Measurements from ENCODE around the gene DDOST. TPM values are rescaled to one million over a fixed set of nuclear protein-coding genes. Genes with fewer than 3 reads are reported as not detected.

Gene DDOST
- total and polyA plus RNA-seq, 10 of the 15 experiments (the other 5 are each of a cell fraction or from before 2014, with no cell fraction given) = 100 to 274 (median 201) TPM

GRCh38 chr1:20708057-20708456, 46.9 kb upstream of the DDOST start:
- intact Hi-C loops (cut with micrococcal nuclease; ENCODE audit: unreplicated experiment) = no loop called here
- SMC1A ChIA-PET (ENCODE audit: uncharacterized antibody, unreplicated experiment) = interaction anchor here (1.0 to 1.5 kb wide), 2 partner anchors 9 to 25 kb away, joined by 3 read pairs; no protein-coding TSS in a partner anchor

DNA sequence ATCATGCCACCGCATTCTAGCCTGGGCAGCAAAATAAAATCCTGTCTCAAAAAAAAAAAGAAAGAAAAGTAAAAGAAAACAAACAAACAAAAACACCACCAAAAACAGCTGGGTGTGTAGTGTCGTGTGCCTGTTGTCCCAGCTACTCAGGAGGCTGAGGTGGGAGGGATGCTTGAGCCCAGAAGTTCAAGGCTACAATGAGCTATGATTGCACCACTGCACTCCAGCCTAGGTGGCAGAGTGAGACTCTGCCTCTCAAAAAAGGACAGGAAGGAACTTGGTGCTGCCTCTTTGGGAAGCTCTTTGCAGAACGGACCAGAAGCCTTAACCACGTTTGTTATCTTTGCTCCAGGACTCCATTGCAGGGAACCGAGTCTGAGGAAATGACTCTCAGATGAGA, 45.7 kb upstream of the DDOST start:
- FAIRE-seq = no peak
- RAD21 ChIA-PET (ENCODE audit: unreplicated experiment) = interaction anchor here (0.8 kb wide), 1 partner anchor 488 kb away, joined by 3 read pairs; no protein-coding TSS in a partner anchor
- TF ChIP-seq ZNF384 (IDR thresholded peaks at IDR 0.05; ENCODE audit: borderline replicate concordance, low read depth, low read length) (no peak), SREBF1 (IDR thresholded peaks at IDR 0.05; ENCODE audit: low read length) (no peak), CHD1 (IDR thresholded peaks at IDR 0.05; ENCODE audit: low read depth, low read length) (no peak), KDM1A (IDR thresholded peaks at IDR 0.05; ENCODE audit: borderline replicate concordance) (no peak), JUNB (IDR thresholded peaks at IDR 0.05) (no peak), ATF7 (IDR thresholded peaks at IDR 0.05; ENCODE audit: low read depth) (no peak), ZNF592 (IDR thresholded peaks at IDR 0.05) (no peak), POLR2A (IDR thresholded peaks at IDR 0.05; ENCODE audit: low read depth, low read length) (no peak), MEF2A (IDR thresholded peaks at IDR 0.05; ENCODE audit: insufficient read depth, low read depth, low read length) (no peak)

More at GRCh38 chr1:20708057-20708456, 46.9 kb upstream of the DDOST start:
- ChIA-PET CTCF (interaction anchor here (0.6 to 1.9 kb wide), 3 partner anchors 11 to 872 kb away, joined by 3 to 8 read pairs (median 4); no protein-coding TSS in a partner anchor), POLR2A (no interaction called here), RAD21 (ENCODE audit: unreplicated experiment) (no interaction called here)
- no peaks in the 10 kb centered on the region for H3K36me3 ChIP-seq (ENCODE audit: control insufficient read depth in 2 of 2, insufficient read depth in 2 of 2, low read length in 1 of 2)
- no peak overlapping the region for H3K4me3 ChIP-seq
- H2AFZ ChIP-seq (ENCODE audit: control insufficient read depth, low read depth, low read length) = no peak overlapping the region
- no peak overlapping the region for H3K4me2 ChIP-seq (ENCODE audit: control insufficient read depth, insufficient read depth)
- no peak for DNase-seq (ENCODE audit: low read depth, low spot score)
- no peaks in the 10 kb centered on the region for H3K4me1 ChIP-seq (ENCODE audit: control insufficient read depth, insufficient read depth, low read length)
- BruUV-seq (replicated peaks) = no TSS peak
- 17% methylated on average over 6 of the region's 6 CpGs for WGBS (ENCODE audit: insufficient coverage, insufficient replicate concordance, low lambda C conversion rate, missing lambda C conversion rate)
- no peaks in the 10 kb centered on the region for H3K9me3 ChIP-seq (replicated peaks; ENCODE audit: control insufficient read depth, insufficient read depth, low read length)
- in situ Hi-C loops (cut with MboI) = no loop called here
- H4K20me1 ChIP-seq (ENCODE audit: control insufficient read depth, insufficient read depth) = no peaks in the 10 kb centered on the region
- H3K9ac ChIP-seq (ENCODE audit: control insufficient read depth, insufficient read depth, low read length) = no peak overlapping the region
- TF ChIP-seq CHD2 (IDR thresholded peaks at IDR 0.05; ENCODE audit: borderline replicate concordance, low read depth, low read length) = no peak
- no peak for TF ChIP-seq USF1 (IDR thresholded peaks at IDR 0.05; ENCODE audit: borderline replicate concordance, extremely low read length, insufficient read depth, low read depth, low read length)
- no peak for TF ChIP-seq ZZZ3 (IDR thresholded peaks at IDR 0.05; ENCODE audit: control insufficient read depth, insufficient read length, low read depth)
- TF ChIP-seq POLR2AphosphoS5 (IDR thresholded peaks at IDR 0.05; ENCODE audit: low read length) = no peak
- TF ChIP-seq KAT2A (conservative IDR thresholded peaks at IDR 0.05; ENCODE audit: control insufficient read depth, low read depth, low read length) = no peak
- no peak for TF ChIP-seq HDGF (IDR thresholded peaks at IDR 0.05)
- TF ChIP-seq TCF3 (IDR thresholded peaks at IDR 0.05; ENCODE audit: borderline replicate concordance, insufficient read depth, low read depth, low read length) = no peak
- TF ChIP-seq POLR2A (IDR thresholded peaks at IDR 0.05; ENCODE audit: low read depth, low read length) = no peak
- no peak for TF ChIP-seq RAD21 (IDR thresholded peaks at IDR 0.05; ENCODE audit: insufficient read depth, low read depth, low read length)
- no peak for TF ChIP-seq CREM (IDR thresholded peaks at IDR 0.05; ENCODE audit: low read depth)
- no peak for FAIRE-seq
- H3K27me3 ChIP-seq (replicated peaks in 1 of 2; ENCODE audit: control insufficient read depth in 2 of 2, insufficient read depth in 2 of 2, low read length in 1 of 2) = no peaks in the 10 kb centered on the region; a peak in 1 of 4 replicates
- H3K79me2 ChIP-seq (ENCODE audit: control insufficient read depth, insufficient read depth, low read length) = no peaks in the 10 kb centered on the region
- no peak for ATAC-seq
- no peak overlapping the region for H3K27ac ChIP-seq (ENCODE audit: control insufficient read depth, insufficient read depth)

More for the DNA sequence above, 45.7 kb upstream of the DDOST start:
- Histone ChIP-seq H3K9me3 (replicated peaks; ENCODE audit: control insufficient read depth, insufficient read depth, low read length) (no peaks in the 10 kb centered on the region), H2AFZ (ENCODE audit: control insufficient read depth, low read depth, low read length) (no peak overlapping the region), H3K27ac (ENCODE audit: control insufficient read depth, insufficient read depth) (no peak overlapping the region), H3K9ac (ENCODE audit: control insufficient read depth, insufficient read depth, low read length) (no peak overlapping the region), H3K27me3 (replicated peaks in 1 of 2; ENCODE audit: control insufficient read depth in 2 of 2, insufficient read depth in 2 of 2, low read length in 1 of 2) (no peaks in the 10 kb centered on the region; a peak in 1 of 4 replicates), H4K20me1 (ENCODE audit: control insufficient read depth, insufficient read depth) (no peaks in the 10 kb centered on the region), H3K4me3 (no peak overlapping the region), H3K4me2 (ENCODE audit: control insufficient read depth, insufficient read depth) (no peak overlapping the region), H3K4me1 (ENCODE audit: control insufficient read depth, insufficient read depth, low read length) (no peaks in the 10 kb centered on the region), H3K36me3 (ENCODE audit: control insufficient read depth in 2 of 2, insufficient read depth in 2 of 2, low read length in 1 of 2) (no peaks in the 10 kb centered on the region), H3K79me2 (ENCODE audit: control insufficient read depth, insufficient read depth, low read length) (no peaks in the 10 kb centered on the region)
- in situ Hi-C loops (cut with MboI) = no loop called here
- intact Hi-C loops (cut with micrococcal nuclease; ENCODE audit: unreplicated experiment) = no loop called here
- POLR2A ChIA-PET = no interaction called here
- SMC1A ChIA-PET (ENCODE audit: uncharacterized antibody, unreplicated experiment) = interaction anchor here (0.6 to 1.5 kb wide), 3 partner anchors 10 to 75 kb away, joined by 3 to 4 read pairs (median 3); no protein-coding TSS in a partner anchor
- CTCF ChIA-PET = interaction anchor here (0.6 to 1.9 kb wide), 4 partner anchors 10 to 814 kb away, joined by 3 to 8 read pairs (median 4); no protein-coding TSS in a partner anchor
- ATAC-seq = no peak
- DNase-seq (ENCODE audit: low read depth, low spot score) = no peak
- 9% methylated on average over 5 of the region's 5 CpGs for WGBS (ENCODE audit: insufficient coverage, insufficient replicate concordance, low lambda C conversion rate, missing lambda C conversion rate)
- no TSS peak for BruUV-seq (replicated peaks)
